ENCODE data around the gene VPS13D. TPM values are rescaled to one million over a fixed set of nuclear protein-coding genes. Genes with fewer than 3 reads are reported as not detected.

VPS13D gene
- polyA plus RNA-seq, 1 experiment = 22.3 TPM

GRCh38 chr1:12424793-12425192, 195.0 kb downstream of the VPS13D start:
- POLR2A ChIA-PET = no interaction called here
- DNase-seq (ENCODE audit: low read depth) = no peak
- TF ChIP-seq CTCF (IDR thresholded peaks at IDR 0.05; ENCODE audit: insufficient read depth, low read depth, low read length) = no peak
- no peak overlapping the region for H3K4me3 ChIP-seq (ENCODE audit: low read depth, low read length)
- CTCF ChIA-PET = interaction anchor here (0.7 to 1.2 kb wide), 5 partner anchors 14 to 192 kb away, joined by 3 to 4 read pairs (median 3); no protein-coding TSS in a partner anchor
- no peaks in the 10 kb centered on the region for H3K27me3 ChIP-seq (ENCODE audit: control insufficient read depth, insufficient read depth, low read length)
- peaks cover 2% of the 10 kb centered on the region for H3K36me3 ChIP-seq (ENCODE audit: control insufficient read depth, insufficient read depth, low read length)

GRCh38 chr1:12426030-12426429, 196.2 kb downstream of the VPS13D start:
- no peaks in the 10 kb centered on the region for H3K27me3 ChIP-seq (ENCODE audit: control insufficient read depth, insufficient read depth, low read length)
- no peak for TF ChIP-seq CTCF (IDR thresholded peaks at IDR 0.05; ENCODE audit: insufficient read depth, low read depth, low read length)
- ChIA-PET CTCF (interaction anchor here (1.1 kb wide), 1 partner anchor 13 kb away, joined by 3 read pairs; no protein-coding TSS in a partner anchor), POLR2A (interaction anchor here (0.6 kb wide), 1 partner anchor 45 kb away, joined by 3 read pairs; no protein-coding TSS in a partner anchor)
- peaks cover 4% of the 10 kb centered on the region for H3K36me3 ChIP-seq (ENCODE audit: control insufficient read depth, insufficient read depth, low read length)
- no peak for DNase-seq (ENCODE audit: low read depth)
- no peak overlapping the region for H3K4me3 ChIP-seq (ENCODE audit: low read depth, low read length)

- POLR2A ChIA-PET = no interaction called here
Observed at GRCh38 chr1:12428334-12428733, 198.5 kb downstream of the VPS13D start.

GRCh38 chr1:12430525-12430924, 200.7 kb downstream of the VPS13D start:
- ChIA-PET POLR2A (no interaction called here), CTCF (no interaction called here)
- no peak for DNase-seq (ENCODE audit: low read depth)
- Histone ChIP-seq H3K27me3 (ENCODE audit: control insufficient read depth, insufficient read depth, low read length) (no peaks in the 10 kb centered on the region), H3K4me3 (ENCODE audit: low read depth, low read length) (no peak overlapping the region), H3K36me3 (ENCODE audit: control insufficient read depth, insufficient read depth, low read length) (peaks cover 4% of the 10 kb centered on the region)
- no peak for TF ChIP-seq CTCF (IDR thresholded peaks at IDR 0.05; ENCODE audit: insufficient read depth, low read depth, low read length)

More at GRCh38 chr1:12428334-12428733, 198.5 kb downstream of the VPS13D start:
- H3K4me3 ChIP-seq (ENCODE audit: low read depth, low read length) = no peak overlapping the region
- no peaks in the 10 kb centered on the region for H3K27me3 ChIP-seq (ENCODE audit: control insufficient read depth, insufficient read depth, low read length)
- no peak for DNase-seq (ENCODE audit: low read depth)
- CTCF ChIA-PET = no interaction called here
- peaks cover 4% of the 10 kb centered on the region for H3K36me3 ChIP-seq (ENCODE audit: control insufficient read depth, insufficient read depth, low read length)
- TF ChIP-seq CTCF (IDR thresholded peaks at IDR 0.05; ENCODE audit: insufficient read depth, low read depth, low read length) = no peak

- no peak for TF ChIP-seq CTCF (IDR thresholded peaks at IDR 0.05; ENCODE audit: insufficient read depth, low read depth, low read length)
- ChIA-PET CTCF (interaction anchor here (1.9 kb wide), 1 partner anchor 14 kb away, joined by 7 read pairs; no protein-coding TSS in a partner anchor), POLR2A (no interaction called here)
- no peak for DNase-seq (ENCODE audit: low read depth)
- Histone ChIP-seq H3K4me3 (ENCODE audit: low read depth, low read length) (no peak overlapping the region), H3K27me3 (ENCODE audit: control insufficient read depth, insufficient read depth, low read length) (no peaks in the 10 kb centered on the region), H3K36me3 (ENCODE audit: control insufficient read depth, insufficient read depth, low read length) (peaks cover 4% of the 10 kb centered on the region)
Observed at GRCh38 chr1:12432897-12433296, 203.1 kb downstream of the VPS13D start.
